GM21723 (cell line): ENCODE results near the gene RTN4.
A peak's percentile ranks its signal among the peaks of the same experiment; 100 is the strongest.
"Not testable (repeated sequence)": the region's sequence is repeated elsewhere in the genome, so short reads cannot be mapped to it uniquely, and the experiment has no call there.

Experiments used
- ATAC-seq: cut with Tn5 transposase; IDR thresholded peaks from one replicate; pipeline ENCODE4 v1.9.1; 2021; ENCODE audit warnings: mild to moderate bottlenecking, moderate library complexity; ENCODE audit not compliant: unreplicated experiment

RTN4 gene, protein sequence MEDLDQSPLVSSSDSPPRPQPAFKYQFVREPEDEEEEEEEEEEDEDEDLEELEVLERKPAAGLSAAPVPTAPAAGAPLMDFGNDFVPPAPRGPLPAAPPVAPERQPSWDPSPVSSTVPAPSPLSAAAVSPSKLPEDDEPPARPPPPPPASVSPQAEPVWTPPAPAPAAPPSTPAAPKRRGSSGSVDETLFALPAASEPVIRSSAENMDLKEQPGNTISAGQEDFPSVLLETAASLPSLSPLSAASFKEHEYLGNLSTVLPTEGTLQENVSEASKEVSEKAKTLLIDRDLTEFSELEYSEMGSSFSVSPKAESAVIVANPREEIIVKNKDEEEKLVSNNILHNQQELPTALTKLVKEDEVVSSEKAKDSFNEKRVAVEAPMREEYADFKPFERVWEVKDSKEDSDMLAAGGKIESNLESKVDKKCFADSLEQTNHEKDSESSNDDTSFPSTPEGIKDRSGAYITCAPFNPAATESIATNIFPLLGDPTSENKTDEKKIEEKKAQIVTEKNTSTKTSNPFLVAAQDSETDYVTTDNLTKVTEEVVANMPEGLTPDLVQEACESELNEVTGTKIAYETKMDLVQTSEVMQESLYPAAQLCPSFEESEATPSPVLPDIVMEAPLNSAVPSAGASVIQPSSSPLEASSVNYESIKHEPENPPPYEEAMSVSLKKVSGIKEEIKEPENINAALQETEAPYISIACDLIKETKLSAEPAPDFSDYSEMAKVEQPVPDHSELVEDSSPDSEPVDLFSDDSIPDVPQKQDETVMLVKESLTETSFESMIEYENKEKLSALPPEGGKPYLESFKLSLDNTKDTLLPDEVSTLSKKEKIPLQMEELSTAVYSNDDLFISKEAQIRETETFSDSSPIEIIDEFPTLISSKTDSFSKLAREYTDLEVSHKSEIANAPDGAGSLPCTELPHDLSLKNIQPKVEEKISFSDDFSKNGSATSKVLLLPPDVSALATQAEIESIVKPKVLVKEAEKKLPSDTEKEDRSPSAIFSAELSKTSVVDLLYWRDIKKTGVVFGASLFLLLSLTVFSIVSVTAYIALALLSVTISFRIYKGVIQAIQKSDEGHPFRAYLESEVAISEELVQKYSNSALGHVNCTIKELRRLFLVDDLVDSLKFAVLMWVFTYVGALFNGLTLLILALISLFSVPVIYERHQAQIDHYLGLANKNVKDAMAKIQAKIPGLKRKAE

DNA sequence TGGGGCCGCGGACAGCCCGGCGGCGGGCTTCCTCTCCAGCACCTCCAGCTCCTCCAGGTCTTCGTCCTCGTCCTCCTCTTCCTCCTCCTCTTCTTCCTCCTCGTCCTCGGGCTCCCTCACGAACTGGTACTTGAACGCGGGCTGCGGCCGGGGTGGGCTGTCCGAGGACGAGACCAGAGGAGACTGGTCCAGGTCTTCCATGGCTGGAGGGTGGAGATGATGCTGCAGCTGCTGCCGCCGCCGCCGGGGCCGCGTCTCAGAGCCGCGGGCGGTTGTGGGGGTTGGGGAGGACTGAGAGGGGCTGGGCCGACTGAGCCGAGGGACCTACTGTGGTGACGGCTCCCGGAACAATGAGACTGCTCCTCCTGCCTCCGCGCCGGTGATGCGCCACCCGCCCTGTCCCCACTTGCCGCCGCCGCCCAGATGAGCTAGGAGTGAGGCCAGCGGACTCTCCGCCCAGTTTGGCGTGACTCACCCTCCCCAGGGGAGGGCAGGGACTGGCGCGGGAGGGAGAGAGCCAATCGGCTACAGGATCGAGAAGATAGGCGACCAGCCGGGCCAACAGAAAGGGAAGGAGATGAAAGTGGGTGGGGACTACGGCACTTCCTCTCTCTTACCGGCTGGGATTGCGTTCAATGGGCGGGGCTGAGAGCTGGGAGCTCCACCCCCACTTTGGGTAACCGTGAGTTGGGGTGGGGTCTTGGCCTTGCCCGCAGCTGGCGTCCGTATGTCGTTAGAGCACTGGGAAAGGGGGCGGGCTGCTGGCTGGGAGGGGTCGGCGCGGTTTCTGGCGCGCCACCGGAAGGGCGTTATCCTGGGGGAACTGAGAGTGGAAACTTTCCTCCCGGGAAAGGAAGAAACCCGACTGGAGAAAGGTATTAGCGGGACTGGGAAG is at the start of gene RTN4:
Gene RTN4 (minus strand): TSS at position 352 of the 895 bp plus-strand sequence. CDS start 151 bp downstream, at position 201.
- ATAC-seq = peak; percentile 80

DNA sequence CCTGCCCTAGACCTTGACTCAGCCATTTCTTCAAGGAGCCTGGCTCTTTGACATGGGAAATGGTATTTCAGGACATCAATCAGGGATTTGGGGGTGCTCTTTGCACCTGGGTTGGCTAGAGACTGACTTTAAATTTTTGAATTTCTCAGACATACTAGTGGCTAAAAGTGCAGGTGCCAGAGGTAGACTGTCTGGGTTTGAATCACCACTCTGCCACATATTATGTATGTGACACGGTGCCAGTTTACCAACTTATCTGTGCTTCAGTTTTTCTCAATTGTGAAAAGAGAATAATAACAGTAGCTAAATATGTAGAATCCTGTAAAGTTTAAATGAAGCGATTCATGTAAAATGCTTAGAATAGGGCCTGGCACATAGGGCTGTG is 49.2 kb upstream of the RTN4 start:
- no peak for ATAC-seq

DNA sequence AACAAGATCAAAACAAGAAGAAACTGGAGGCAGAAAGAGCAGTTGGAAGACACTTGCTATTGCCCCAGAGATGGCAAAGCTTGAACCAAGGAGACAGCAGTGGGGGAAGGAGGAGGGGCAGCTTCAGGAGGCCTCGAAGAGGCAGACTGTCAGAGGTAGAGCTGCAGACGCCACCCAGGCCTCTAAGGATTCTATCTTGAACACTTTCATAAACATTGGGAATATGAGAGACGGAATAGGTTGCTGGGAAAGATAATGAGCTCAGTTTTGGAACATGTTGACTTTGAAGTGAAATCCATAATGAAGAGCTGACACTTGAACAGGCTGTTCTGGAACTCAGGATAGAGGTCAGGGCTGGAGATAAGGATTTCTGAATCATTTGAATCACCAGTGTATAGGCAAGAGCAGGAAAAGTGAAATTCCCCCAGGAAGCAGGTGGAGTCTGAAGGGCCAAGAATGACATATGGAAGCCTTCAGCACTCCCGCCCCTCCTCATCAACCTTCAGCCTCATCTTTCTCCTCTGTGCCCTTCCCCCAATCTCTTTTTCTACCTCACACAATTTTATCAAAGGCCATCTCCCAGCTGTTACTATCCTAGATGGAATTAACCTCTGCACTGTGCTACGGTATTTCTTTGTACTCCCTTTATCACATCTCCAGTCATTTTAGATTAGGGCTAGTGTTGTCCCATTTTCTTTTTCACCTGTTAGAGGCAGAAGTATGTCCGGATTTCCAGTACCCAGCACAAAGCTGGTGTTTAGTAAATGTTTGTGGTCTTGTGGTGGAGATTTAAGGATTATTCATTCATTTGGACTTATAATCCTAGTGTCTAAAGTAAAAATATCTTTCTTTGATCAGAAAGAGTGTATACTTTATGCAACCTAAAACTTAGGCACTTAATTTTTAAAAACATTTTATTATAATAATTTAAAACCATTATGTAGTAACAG is 47.5 kb upstream of the RTN4 start:
- no peak for ATAC-seq

DNA sequence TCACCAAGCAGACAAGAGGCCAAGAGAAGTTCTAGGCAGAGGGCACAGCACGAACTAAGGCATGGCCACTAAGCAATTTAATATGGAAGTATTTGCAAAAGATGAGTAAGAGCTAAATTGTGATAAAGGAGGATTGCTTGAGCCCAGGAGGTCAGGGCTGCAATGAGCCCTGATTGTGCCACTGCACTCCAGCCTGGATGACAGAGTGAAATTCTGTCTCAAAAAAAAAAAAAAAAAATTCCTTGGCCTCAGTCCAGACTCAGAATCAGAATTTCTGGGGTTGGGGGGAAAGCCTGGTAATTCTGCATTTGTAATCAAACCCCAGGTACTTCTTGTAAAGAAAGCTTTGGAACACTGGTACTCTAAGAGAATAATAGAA is 46.8 kb upstream of the RTN4 start:
- ATAC-seq = no peak

DNA sequence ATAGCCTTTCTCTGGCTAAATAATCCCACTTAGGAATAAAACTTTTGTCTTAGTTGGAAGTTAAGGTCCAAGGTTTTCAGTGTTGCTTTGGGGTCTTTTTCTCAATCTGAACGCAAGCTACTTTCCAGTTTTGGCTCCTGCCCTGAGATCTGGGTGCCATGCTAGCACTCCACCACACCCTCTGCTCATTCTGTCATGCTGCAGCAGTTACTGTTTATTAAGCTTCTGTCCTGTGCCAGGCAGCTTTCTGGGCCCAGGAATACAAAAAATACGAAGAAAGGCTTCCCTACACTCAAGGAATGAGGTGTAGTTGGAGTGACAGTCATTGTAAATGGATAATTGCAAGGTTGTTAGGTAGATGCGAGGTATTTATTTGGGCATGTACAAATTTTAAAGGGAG is 46.3 kb upstream of the RTN4 start:
- ATAC-seq = no peak

DNA sequence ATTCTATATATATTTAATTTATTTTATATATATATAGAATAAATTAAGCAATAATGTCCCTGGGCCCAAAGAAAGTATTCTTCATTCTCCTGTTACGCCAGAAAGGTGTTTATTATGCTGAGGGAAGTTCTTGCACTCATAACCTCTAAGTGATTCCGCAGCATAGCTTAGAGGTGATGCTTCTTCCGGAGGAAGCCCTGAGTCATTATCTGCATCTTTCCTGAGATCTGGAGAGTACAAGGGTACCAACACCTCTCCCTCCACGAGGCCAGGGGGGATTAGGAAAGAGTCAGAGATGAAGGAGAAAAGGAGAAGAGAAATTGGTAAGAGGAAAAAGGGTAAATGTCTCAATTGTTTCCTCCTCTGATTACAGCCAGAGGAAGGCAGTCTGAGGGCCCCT is 43.1 kb upstream of the RTN4 start:
- no peak for ATAC-seq

DNA sequence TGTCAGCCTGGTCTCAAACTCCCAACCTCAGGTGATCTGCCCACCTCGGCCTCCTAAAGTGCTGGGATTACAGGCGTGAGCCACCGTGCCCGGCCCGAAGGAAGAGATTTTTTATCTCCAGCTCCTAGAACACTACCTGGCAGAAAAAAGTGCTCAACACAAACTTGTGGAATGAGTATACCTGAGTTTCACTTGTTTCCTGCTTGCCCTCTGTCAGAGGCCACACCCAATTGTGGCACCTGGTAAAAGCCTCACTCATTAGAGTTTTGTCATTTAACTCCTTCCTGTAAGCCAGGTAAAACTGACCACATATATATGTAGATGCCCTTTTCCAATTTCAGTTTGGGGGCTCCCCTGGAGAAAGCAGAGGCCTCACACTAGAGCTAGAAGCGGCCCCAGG is 42.2 kb upstream of the RTN4 start:
- ATAC-seq = no peak

DNA sequence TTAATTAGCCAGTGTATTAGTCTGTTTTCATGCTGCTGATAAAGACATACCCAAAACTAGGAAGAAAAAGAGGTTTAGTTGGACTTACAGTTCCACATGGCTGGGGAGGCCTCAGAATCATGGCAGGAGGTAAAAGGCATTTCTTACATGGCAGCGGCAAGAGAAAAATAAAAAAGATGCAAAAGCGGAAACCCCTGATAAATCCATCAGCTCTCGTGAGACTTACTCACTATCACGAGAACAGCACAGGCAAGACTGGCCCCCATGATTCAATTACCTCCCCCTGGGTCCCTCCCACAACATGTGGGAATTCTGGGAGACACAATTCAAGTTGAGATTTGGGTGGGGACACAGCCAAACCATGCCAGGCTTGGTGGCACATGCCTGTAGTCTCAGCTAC is 41.4 kb upstream of the RTN4 start:
- ATAC-seq = not testable (repeated sequence)

DNA sequence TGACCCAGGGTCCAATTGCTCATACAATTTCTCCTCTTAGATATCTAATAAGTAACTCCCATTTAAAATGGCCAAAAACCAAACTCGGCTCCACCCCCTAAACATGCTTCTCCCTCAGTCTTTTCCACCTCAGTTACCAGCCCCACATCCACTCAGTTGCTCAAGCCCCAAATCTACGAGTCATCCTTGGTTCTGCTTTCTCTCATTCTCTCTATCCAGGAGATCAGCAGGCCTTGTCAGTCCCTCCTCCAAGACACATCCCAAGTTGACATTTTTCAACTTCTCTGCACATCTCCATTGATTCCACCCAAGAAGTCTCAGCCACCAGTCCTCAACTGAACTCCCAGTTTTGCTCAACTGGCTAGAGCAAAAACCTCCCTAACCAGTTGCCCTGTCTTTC is 40.5 kb upstream of the RTN4 start:
- no peak for ATAC-seq

DNA sequence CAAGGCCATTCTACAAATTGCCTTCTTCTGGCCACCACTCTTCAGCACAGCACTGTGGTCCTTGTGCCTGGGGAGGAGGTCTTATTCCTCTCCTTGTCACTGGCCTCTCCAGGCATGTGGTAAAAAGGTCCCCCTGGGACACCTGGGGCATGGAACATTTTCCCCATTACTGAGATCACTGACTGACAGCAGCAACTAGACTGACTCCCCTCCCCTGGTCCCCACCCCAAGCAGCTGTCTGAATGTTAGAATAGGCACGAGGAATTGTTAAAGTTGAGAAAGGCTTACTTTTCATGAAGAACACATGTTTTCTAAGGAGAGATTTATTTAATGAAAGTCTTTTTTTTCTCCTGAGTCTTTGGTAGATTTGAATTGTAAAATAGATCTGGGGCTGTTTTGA is 39.5 kb upstream of the RTN4 start:
- no peak for ATAC-seq

DNA sequence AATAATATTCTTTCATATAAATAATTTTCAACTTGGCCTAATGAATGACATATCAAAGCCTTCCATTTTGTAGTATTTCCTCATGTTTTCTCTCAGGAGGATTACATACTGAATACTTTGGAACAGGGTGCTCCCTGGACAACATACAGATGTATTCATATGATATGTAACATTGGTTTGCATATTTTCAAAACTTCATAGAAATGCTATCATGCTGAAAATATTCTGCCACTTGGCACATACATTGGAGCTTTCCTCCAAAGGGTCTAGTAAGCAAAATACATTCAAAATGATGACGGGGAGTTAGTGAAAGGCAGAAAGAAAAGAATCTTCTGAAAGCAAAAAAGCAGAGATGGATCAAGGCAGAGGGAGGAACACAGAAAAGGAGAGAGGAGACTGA is 38.1 kb upstream of the RTN4 start:
- no peak for ATAC-seq

DNA sequence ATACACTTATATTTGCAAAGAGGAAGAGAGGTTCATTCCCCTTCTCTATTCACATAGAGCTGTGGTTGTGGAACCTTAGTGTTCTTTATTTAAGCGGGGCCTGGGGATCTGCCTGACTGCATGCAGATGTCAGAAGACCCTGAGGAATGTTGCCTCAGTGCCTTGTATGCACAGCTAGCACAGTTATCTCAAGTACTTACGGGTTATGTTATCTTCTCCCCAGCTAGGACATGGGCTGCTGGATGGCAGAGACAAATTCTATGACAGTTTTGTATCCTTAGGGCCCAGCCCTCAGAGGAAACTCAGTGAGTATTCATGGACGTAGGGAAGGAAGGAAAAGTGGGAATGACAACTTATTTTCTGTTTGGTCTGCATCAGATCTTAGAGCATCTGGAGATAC is 37.7 kb upstream of the RTN4 start:
- no peak for ATAC-seq

DNA sequence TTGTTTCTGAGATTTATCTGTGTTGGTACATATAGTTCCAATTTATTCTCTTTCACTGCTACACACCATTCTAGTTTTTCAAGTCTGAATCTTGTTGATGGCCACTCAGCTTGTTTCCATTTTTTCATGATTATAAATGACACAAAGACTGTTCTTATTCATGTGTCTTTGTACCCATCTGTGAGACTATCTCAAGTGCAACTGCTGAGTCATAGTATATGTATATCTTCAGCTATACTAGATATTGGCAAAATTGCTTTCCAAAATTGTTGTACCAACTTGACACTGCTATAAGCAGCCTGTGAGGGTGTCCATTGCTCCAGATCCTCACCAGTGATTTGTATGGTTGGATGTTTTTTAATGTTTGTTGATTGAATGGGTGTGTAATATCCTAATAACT is 37.2 kb upstream of the RTN4 start:
- ATAC-seq = no peak

DNA sequence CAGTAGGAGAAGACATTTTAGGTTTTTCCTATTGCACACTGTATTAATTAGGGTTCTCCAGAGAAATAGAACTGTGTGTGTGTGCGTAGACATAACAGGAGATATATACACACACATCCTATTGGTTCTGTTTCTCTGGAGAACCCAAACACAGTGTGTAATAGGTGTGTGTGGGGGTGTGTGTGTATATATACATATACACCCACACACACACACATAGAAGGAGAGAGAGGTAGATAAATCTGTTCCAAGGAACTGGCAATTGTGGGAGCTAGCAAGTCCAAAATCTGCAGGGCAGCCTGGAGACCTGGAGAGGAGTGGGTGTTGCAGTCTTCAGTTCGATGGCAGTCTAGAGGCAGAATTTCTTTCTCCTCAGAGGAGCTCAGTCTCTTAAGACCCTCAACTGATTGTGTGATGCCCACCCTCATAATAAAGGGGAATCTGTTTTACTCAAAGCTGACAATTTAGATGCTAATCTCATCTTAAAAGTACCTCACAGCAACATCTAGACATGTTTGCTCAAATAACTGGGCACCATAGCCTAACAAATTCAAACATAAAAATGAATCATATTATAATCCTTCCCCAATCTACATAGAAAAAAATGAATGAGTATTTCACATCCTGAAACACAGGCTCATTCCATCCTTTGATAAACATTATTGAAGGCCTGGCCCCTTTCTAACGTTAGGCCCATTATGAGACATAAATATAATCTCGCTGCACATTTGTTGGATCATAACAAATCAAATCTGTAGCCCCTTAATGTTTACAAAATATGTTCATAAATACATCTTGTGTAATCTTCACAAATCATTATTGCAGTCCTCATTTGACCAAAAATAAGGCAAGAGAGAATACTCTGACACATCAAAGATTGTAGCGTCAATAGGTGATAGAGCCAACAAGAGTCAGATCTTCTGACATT is 35.1 kb upstream of the RTN4 start:
- no peak for ATAC-seq

DNA sequence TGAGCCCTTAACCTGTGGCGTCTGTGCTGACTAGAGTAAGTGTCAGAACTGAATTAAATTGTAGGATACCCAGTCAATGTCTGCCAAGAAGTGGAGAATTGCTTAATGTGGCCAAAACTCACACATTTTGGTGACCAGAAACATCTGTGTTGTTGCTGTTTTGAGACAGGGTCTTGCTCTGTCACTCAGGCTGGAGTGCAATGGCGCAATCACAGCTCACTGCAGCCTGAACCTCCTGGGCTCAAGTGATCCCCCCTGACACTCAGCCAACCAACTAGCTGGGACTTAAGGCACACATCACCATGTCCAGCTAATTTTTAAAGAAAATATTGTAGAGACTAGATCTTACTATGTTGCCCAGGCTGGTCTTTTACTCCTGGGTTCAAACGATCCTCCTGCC is 34.4 kb upstream of the RTN4 start:
- ATAC-seq = no peak

DNA sequence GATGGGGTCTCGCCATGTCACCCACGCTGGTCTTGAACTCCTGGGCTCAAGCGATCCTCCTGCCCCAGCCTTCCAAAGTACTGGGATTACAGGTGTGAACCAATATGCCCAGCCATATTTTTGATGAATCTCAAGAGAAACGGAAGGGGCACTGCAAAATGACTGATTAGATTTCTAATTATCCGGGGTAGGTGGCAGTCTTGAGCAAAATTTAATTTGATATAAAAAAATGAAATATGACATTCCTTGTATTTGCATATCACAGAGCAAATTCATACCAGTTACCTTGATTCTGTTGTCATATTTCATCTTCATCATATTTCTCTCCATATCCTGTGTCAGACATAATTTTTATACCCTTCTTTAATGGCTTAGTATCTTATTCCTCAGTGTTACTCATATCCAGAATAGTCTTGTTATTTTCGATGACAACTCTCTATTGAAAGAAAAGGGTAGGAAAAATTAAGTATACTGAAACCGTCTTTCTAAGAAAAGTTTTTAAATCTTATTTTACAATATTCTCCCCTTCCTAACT is 30.0 kb upstream of the RTN4 start:
- ATAC-seq = no peak

DNA sequence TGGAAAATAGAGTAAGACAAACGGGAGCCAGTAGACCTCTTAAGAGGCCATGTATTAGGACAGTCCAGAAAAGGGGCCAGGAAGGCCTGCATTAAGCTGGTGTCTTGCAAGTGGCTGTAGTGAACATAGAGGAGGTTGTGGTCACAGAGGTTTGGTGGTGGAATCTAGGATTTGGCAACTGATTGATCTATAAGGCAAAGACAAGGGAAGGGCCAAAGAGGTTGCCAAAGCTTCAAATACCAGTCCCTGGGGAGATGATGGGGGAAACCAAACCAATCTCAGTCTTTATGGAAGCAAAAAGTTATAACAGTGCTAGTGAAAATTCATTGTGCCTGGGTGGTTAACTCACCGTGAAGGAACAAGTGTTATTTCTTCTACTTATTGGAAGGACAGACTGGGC is 28.7 kb upstream of the RTN4 start:
- no peak for ATAC-seq

DNA sequence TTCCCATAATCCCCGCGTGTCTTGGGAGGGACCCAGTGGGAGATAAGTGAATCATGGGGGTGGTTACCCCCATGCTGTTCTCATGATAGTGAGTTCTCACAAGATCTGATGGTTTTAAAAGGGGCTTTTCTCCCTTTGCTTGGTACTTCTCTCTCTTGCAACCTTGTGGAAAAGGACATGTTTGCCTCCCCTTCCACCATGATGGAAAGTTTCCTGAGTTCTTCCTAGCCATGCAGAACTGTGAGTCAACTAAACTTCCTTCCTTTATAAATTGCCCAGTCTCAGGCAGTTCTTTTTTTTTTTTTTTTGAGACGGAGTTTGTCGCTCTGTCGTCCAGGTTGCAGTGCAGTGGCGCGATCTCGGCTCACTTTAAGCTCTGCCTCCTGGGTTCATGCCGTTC is 26.5 kb upstream of the RTN4 start:
- ATAC-seq = no peak
